ENCODE measurements around the gene TNFAIP8L2. TPM values are rescaled to one million over a fixed set of nuclear protein-coding genes. Genes with fewer than 3 reads are reported as not detected.

TNFAIP8L2 gene
- total and polyA plus RNA-seq, 2 donors (not counting 3 experiments of a cell fraction or from before 2014, with no cell fraction given) = 0.06 TPM; not detected in 1

DNA sequence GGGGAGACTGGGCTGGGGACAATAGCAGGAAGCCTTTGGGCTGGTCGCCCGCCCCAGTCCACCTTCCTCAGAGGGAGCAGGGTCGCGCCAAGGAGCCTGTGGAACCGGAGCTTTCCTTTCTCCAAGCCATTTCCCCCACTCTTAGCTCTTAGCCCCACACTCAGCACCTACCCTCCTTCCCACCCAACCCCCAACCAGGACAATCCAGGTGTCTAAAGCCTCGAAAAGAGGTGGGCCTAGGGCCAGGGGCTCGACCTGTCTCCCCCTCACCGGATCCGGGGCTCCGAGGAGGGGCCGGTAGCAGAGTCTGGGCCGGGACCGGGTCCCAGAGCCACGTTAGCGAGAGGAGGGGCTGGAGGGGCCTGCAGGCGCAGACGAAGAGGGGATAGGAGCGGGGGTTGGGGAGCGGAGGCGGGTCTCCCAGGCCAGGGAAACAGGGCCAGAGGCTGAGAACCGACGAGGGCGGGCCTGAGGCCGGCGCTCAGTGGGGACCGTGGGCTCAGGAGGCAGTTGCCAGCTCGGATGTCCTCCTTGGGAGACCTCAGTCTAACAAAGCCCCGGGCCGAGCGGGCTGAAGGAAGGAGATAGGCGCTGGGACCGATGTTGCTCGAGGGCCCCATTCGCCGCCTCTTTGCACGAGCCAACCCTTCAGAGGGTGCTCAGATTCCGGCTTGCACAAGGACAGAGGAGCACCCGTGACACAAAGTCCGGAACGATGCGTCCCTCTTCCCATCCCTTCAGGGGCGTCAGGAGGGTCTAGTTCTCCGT lies 11.0 kb upstream of the TNFAIP8L2 start:
- ChIA-PET POLR2A (interaction anchor here (1.1 kb wide), 1 partner anchor 44 kb away, joined by 3 read pairs; the partner anchor contains the start of gene VPS72), CTCF (interaction anchor here (0.6 to 3.2 kb wide), 4 partner anchors 10 to 121 kb away, joined by 3 to 30 read pairs (median 4); no protein-coding TSS in a partner anchor)
- Histone ChIP-seq H3K36me3 (ENCODE audit: control insufficient read depth in 2 of 2, extremely low read depth in 1 of 2, insufficient read depth in 2 of 2, low read length in 2 of 2) (peaks cover 0 to 6% of the 10 kb centered on the region in 2 experiments), H3K4me3 (replicated peaks in 1 of 3; ENCODE audit: insufficient read depth in 1 of 3, low read depth in 1 of 3, low read length in 3 of 3) (peak overlapping the region; percentile 49 to 81 (median 59)), H3K9ac (replicated peaks; ENCODE audit: extremely low read depth, insufficient read depth, low read length) (peak overlapping the region; percentile 53), H3K4me2 (ENCODE audit: insufficient read depth, low read length) (peak overlapping the region; percentile 96), H3K27me3 (ENCODE audit: control insufficient read depth in 2 of 2, insufficient read depth in 2 of 2, low read length in 2 of 2) (no peaks in the 10 kb centered on the region), H3K9me1 (replicated peaks; ENCODE audit: control insufficient read depth, extremely low read depth, insufficient read depth, low read length) (no peaks in the 10 kb centered on the region), H2AFZ (ENCODE audit: low read depth, low read length) (peak overlapping the region; percentile 79), H3K79me2 (ENCODE audit: control insufficient read depth, insufficient read depth, low read length) (no peaks in the 10 kb centered on the region), H4K20me1 (replicated peaks; ENCODE audit: control insufficient read depth, extremely low read depth, insufficient read depth, low read length) (no peaks in the 10 kb centered on the region), H3K4me1 (ENCODE audit: control insufficient read depth, extremely low read depth, insufficient read depth, low read length) (peaks cover 29% of the 10 kb centered on the region), H3K27ac (ENCODE audit: insufficient read depth, low read depth, low read length) (no peak overlapping the region), H3K9me3 (replicated peaks; ENCODE audit: control insufficient read depth, insufficient read depth, low read length) (no peaks in the 10 kb centered on the region)
- FAIRE-seq (peak; percentile 12), DNase-seq (ENCODE audit: low read depth, low spot score) (peak; percentile 40)
- dilution Hi-C loops (cut with MboI; ENCODE audit: extremely low pct_ligation_motif_present, low sequenced_read_pairs) (no loop called here), intact Hi-C loops (cut with micrococcal nuclease) (loop anchor here (1.0 to 5.0 kb wide), 5 partner anchors 10 to 168 kb away; partner anchors contain the start of genes GABPB2 and LYSMD1)
- BruUV-seq (replicated peaks) = no TSS peak
- TF ChIP-seq POLR2A (IDR thresholded peaks at IDR 0.05; ENCODE audit: low read depth, low read length) (no peak), JUN (IDR thresholded peaks at IDR 0.05; ENCODE audit: borderline replicate concordance, insufficient read depth, insufficient read length, low read depth) (no peak), GATA2 (IDR thresholded peaks at IDR 0.05; ENCODE audit: insufficient read depth, insufficient read length, low read depth, low read length) (no peak), FOS (IDR thresholded peaks at IDR 0.05; ENCODE audit: borderline replicate concordance, insufficient read depth, low read length) (no peak)

DNA sequence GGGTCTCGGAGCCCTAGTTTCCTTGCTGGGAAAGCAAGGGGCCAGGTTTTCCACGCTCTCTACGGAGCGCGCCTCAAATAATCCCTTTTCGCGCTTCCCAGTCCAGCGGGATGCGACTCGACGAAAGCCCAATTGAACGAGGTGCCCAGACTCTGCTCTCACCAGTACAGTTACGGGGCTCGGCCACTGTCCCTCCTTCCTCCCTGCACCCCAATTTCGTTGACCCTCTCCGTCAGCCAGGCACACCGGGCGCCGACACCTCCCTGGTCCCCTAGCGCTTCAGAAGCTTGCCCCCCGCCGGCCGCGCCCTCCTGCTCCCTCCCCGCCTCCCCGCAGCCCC lies 10.4 kb upstream of the TNFAIP8L2 start:
- Histone ChIP-seq H3K9me3 (replicated peaks; ENCODE audit: control insufficient read depth, insufficient read depth, low read length) (no peaks in the 10 kb centered on the region), H3K27ac (ENCODE audit: insufficient read depth, low read depth, low read length) (no peak overlapping the region), H3K9ac (replicated peaks; ENCODE audit: extremely low read depth, insufficient read depth, low read length) (peak overlapping the region; percentile 53), H3K4me1 (ENCODE audit: control insufficient read depth, extremely low read depth, insufficient read depth, low read length) (peaks cover 29% of the 10 kb centered on the region), H4K20me1 (replicated peaks; ENCODE audit: control insufficient read depth, extremely low read depth, insufficient read depth, low read length) (no peaks in the 10 kb centered on the region), H3K4me3 (replicated peaks in 1 of 3; ENCODE audit: insufficient read depth in 1 of 3, low read depth in 1 of 3, low read length in 3 of 3) (peak overlapping the region; percentile 49 to 81 (median 59)), H3K4me2 (ENCODE audit: insufficient read depth, low read length) (peak overlapping the region; percentile 96), H3K36me3 (ENCODE audit: control insufficient read depth in 2 of 2, extremely low read depth in 1 of 2, insufficient read depth in 2 of 2, low read length in 2 of 2) (peaks cover 0 to 6% of the 10 kb centered on the region in 2 experiments), H2AFZ (ENCODE audit: low read depth, low read length) (peak overlapping the region; percentile 79), H3K27me3 (ENCODE audit: control insufficient read depth in 2 of 2, insufficient read depth in 2 of 2, low read length in 2 of 2) (no peaks in the 10 kb centered on the region), H3K9me1 (replicated peaks; ENCODE audit: control insufficient read depth, extremely low read depth, insufficient read depth, low read length) (no peaks in the 10 kb centered on the region), H3K79me2 (ENCODE audit: control insufficient read depth, insufficient read depth, low read length) (no peaks in the 10 kb centered on the region)
- FAIRE-seq (no peak), DNase-seq (ENCODE audit: low read depth, low spot score) (peak; percentile 29)
- CTCF ChIA-PET = interaction anchor here (3.2 kb wide), 1 partner anchor 46 kb away, joined by 30 read pairs; no protein-coding TSS in a partner anchor
- no peak for TF ChIP-seq JUN (IDR thresholded peaks at IDR 0.05; ENCODE audit: borderline replicate concordance, insufficient read depth, insufficient read length, low read depth)
- TF ChIP-seq, protein P1, sequence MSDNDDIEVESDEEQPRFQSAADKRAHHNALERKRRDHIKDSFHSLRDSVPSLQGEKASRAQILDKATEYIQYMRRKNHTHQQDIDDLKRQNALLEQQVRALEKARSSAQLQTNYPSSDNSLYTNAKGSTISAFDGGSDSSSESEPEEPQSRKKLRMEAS (IDR thresholded peaks at IDR 0.05; ENCODE audit: insufficient read depth, insufficient read length) = no peak
- TF ChIP-seq FOS (IDR thresholded peaks at IDR 0.05; ENCODE audit: borderline replicate concordance, insufficient read depth, low read length) = no peak
- TF ChIP-seq EZH2 (IDR thresholded peaks at IDR 0.05; ENCODE audit: borderline replicate concordance, low read depth, low read length, severe bottlenecking) = no peak
- TF ChIP-seq, protein P2, sequence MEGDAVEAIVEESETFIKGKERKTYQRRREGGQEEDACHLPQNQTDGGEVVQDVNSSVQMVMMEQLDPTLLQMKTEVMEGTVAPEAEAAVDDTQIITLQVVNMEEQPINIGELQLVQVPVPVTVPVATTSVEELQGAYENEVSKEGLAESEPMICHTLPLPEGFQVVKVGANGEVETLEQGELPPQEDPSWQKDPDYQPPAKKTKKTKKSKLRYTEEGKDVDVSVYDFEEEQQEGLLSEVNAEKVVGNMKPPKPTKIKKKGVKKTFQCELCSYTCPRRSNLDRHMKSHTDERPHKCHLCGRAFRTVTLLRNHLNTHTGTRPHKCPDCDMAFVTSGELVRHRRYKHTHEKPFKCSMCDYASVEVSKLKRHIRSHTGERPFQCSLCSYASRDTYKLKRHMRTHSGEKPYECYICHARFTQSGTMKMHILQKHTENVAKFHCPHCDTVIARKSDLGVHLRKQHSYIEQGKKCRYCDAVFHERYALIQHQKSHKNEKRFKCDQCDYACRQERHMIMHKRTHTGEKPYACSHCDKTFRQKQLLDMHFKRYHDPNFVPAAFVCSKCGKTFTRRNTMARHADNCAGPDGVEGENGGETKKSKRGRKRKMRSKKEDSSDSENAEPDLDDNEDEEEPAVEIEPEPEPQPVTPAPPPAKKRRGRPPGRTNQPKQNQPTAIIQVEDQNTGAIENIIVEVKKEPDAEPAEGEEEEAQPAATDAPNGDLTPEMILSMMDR (IDR thresholded peaks at IDR 0.05; ENCODE audit: extremely low read depth in 1 of 2, insufficient read depth in 1 of 2, low read depth in 1 of 2, low read length in 2 of 2) = no peak
- TF ChIP-seq MYC (IDR thresholded peaks at IDR 0.05; ENCODE audit: low read depth, low read length) = no peak
- no peak for TF ChIP-seq POLR2AphosphoS5 (IDR thresholded peaks at IDR 0.05; ENCODE audit: insufficient read depth, low read depth, low read length)
- no peak for TF ChIP-seq GATA2 (IDR thresholded peaks at IDR 0.05; ENCODE audit: insufficient read depth, insufficient read length, low read depth, low read length)
- no peak for TF ChIP-seq POLR2A (IDR thresholded peaks at IDR 0.05; ENCODE audit: low read depth, low read length)
- POLR2A ChIA-PET = no interaction called here
- intact Hi-C loops (cut with micrococcal nuclease) (loop anchor here (1.0 to 5.0 kb wide), 5 partner anchors 9 to 169 kb away; partner anchors contain the start of genes GABPB2 and LYSMD1), dilution Hi-C loops (cut with MboI; ENCODE audit: extremely low pct_ligation_motif_present, low sequenced_read_pairs) (no loop called here)
- BruUV-seq (replicated peaks) = no TSS peak
